Effector CD4-positive, alpha-beta T cell (primary cell): ENCODE data around the gene TAMALIN.

Experiments
- DNase-seq: peaks from one replicate; pipeline ENCODE4 v3.0.0-alpha.2; 2020

TAMALIN gene

GRCh38 chr12:52037248-52037861 lies 30.6 kb downstream of the TAMALIN start:
- DNase-seq, result no peak

GRCh38 chr12:52038447-52038846 lies 31.7 kb downstream of the TAMALIN start:
- DNase-seq, result no peak

- DNase-seq, result no peak
Observed at GRCh38 chr12:52041035-52041434, 34.3 kb downstream of the TAMALIN start.

- no peak for DNase-seq
Observed at GRCh38 chr12:52041695-52042123, 35.0 kb downstream of the TAMALIN start.

- no peak for DNase-seq
Observed at GRCh38 chr12:52042706-52043385, 36.1 kb downstream of the TAMALIN start.

GRCh38 chr12:52043386-52044212 lies 36.9 kb downstream of the TAMALIN start:
- no peak for DNase-seq

- DNase-seq, result no peak
Observed at GRCh38 chr12:52044292-52044983, 37.7 kb downstream of the TAMALIN start.

GRCh38 chr12:52045794-52046199 lies 39.1 kb downstream of the TAMALIN start:
- no peak for DNase-seq

- no peak for DNase-seq
Observed at GRCh38 chr12:52046859-52047258, 40.1 kb downstream of the TAMALIN start.

- no peak for DNase-seq
Observed at GRCh38 chr12:52049286-52049685, 42.5 kb downstream of the TAMALIN start.

- DNase-seq, result no peak
Observed at GRCh38 chr12:52049688-52050087, 42.9 kb downstream of the TAMALIN start.

GRCh38 chr12:52050116-52050757 lies 43.5 kb downstream of the TAMALIN start:
- DNase-seq, result no peak

GRCh38 chr12:52050758-52051541 lies 44.2 kb downstream of the TAMALIN start, which contains the start of gene NR4A1:
Gene NR4A1, plus strand, starts transcription at chr12:52051442. Its CDS starts 2,887 bp downstream, at chr12:52054329.
- DNase-seq, result peak; percentile 100

- no peak for DNase-seq
Observed at GRCh38 chr12:52052468-52053186, 45.9 kb downstream of the TAMALIN start.

GRCh38 chr12:52053536-52054209 lies 46.9 kb downstream of the TAMALIN start:
- DNase-seq, result no peak

- DNase-seq, result no peak
Observed at GRCh38 chr12:52054231-52054832, 47.6 kb downstream of the TAMALIN start.

- no peak for DNase-seq
Observed at GRCh38 chr12:52054833-52055730, 48.3 kb downstream of the TAMALIN start.
